GM19467 (cell line): Measurements from ENCODE around the gene POLR2F.

Experiments
- ATAC-seq: cut with Tn5 transposase; IDR thresholded peaks from one replicate; pipeline ENCODE4 v1.9.1; 2021; ENCODE audit warnings: mild to moderate bottlenecking, moderate library complexity; ENCODE audit not compliant: unreplicated experiment

The POLR2F gene

DNA sequence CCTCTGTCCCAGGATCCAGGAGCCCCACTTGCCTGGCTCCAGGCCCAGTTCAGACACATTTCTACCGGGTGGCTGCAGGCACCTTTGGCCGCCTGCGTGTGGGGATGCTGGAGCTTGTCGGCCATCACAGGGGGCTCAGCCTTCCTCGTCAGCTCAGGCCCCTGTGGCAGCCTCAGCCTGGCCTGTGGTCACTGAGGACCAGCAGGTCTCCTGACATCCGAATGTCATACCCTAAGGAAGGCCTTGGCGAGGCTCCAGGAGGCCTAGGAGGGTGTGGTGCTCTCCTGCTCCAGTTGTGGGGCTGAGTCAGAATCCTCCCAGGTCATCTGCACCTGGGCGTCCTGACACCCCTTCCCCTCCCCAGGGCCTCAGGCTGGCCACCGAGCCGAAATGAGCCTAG lies 45.7 kb downstream of the POLR2F start:
- no peak for ATAC-seq

DNA sequence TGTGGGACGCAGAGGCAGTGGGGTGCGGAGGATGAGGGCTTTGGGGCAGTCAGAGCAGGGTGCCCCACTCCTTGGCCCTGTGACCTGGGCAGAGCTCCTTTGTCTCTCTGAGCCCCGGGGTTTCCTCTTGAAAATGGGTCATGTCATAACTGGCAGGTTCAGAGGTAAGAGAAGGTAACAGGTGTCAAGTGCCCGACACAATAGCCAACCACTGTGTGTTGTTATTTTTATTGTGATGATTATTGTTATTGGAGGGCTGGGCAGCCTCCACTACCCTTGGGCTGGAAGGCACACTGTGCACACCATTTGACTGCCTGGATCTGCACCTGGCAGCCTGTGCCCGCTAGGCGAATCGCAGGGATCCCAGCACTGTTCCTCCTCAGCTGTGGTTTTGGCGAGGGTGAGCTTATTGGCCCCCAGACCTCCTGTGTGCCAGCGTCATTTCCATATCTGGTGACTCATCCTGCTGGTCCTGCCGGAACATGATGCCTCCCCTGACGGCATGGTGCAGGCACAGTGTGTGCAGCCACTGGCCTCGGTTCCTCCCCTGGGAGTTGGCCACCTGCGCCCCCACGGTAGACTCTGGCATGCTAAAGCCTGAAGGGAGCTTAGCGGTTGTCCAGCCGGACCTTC lies 46.3 kb downstream of the POLR2F start:
- ATAC-seq: no peak

GRCh38 chr22:38005943-38006342 lies 52.4 kb downstream of the POLR2F start:
- no peak for ATAC-seq

- ATAC-seq: no peak
Measured at GRCh38 chr22:38006906-38007305, 53.4 kb downstream of the POLR2F start.

DNA sequence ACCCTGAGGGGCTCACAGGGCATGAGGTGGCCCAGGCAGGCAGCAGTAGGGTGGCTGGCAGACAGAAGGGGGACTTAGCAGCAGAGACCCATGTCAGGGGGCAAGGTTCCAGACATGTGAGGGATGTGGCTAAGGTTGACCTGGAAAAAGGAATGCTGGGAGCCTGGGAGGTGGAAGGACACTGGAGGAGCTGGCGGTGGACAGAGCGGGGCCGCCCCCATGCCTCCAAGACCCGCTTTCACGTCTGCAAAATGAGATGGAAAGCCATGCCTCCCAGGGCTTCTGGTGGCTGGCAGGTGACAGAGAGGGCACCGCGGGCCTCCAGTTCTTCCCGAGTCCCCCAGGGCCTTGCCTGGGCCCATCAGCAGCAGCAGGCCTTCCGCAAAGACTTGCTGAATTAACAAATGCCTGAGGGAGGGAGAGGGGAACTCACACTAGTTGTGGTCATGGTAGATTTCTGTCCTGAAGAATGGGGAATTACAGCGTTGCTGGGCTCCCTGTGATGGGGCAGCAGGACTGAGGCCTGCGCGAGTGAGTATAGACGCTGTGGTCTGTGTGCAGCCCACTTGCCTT lies 53.9 kb downstream of the POLR2F start:
- no peak for ATAC-seq

GRCh38 chr22:38009000-38009806 lies 55.7 kb downstream of the POLR2F start:
- no peak for ATAC-seq

- no peak for ATAC-seq
Measured at GRCh38 chr22:38012604-38013072, 59.1 kb downstream of the POLR2F start.

GRCh38 chr22:38014083-38014482 lies 60.6 kb downstream of the POLR2F start:
- no peak for ATAC-seq

DNA sequence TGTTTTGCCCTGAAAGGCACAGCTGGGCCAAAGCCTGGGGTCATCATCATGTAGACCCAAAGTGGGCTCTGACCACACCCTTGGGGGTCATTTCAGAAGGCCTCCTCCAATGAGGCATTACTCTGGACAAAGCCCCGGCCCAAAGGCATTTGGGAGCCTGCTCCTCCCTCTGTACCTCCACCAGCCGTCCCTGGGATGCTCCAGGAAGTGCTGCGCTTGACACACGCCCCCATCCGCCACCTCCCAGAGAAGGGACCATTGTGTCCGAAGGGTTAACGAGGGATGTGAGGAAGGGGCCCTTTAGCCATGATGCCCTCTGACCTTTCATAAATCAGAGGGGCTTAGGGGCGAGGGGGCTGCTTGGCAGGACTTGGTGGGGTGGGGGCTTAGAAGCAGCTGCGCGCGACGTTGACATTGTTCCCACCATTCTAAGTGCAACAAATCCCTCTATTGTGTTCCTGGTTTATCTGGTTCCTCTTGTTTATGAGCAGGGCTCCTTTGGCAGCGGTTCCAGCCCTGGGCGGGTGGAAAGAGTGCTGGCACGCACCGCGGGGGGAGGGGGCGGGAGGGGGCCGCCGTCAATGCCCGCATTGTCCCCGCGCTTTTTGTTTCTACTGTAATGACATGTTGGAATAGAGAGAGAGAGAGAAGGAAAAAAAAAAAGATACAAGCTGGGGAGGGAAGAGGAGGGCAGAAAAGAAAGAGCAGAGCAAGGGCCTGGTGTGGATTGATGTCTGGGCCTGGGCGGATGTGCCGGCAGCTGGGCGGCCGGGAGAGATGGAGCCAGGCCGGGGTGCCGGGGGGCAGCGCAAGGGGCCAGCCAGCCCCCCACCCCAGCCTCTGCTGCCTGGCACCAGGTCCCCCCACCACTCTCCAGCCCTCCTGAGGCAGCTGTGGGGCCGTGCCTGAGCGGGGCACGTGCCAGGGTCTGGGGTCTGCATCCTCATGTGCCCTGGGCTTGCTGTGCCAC lies 63.0 kb downstream of the POLR2F start:
- ATAC-seq: no peak

- no peak for ATAC-seq
Measured at GRCh38 chr22:38017272-38017920, 63.9 kb downstream of the POLR2F start.

DNA sequence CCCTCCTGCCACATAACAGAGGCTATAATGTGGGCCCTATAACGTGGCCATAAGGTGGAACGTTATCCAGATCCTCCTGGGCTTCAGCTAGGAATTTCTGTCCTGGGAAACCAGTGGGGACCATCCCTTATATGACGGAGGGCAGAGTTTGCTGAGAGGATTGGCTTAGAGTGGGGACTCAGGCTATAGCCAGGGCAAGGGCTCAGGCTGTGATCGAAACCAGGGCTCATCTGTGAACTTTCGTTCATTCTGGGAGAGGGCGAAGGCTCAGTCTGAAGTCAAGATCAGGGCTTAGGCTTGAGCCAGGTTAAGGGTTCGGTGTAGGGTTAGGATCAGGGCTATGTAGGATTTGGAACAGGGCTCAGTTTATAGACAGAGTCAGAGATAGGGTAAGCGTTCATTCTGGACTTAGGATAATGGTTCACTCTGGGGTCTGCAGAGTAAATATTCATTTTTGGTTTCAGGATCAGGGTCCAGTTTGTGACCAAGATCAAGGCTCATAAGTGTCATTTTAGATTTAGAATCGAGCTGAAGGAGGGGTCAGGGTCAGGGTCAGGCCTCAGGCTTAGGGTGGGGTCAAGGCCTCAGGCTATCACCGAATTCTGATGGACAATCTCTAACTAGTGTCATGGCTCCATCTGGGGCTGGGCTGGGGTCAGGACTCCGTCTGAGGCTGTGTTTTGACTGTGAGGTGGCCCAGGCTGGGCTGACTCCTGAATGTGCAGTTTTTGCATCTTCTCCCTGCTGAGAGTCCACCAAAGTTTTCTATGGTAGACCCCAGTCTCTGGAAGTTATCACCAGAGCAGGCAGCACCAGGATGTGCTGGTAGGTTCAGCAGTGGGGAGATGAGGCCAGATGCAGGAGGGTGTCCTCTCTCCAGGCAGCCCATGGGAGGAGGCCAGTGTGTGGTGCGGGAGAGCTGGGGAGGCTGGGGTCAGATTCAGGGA lies 64.7 kb downstream of the POLR2F start:
- ATAC-seq: no peak
